Testis (tissue), 3 donors: Measurements from ENCODE around the gene ZNF330. TPM values are rescaled to one million over a fixed set of nuclear protein-coding genes. Genes with fewer than 3 reads are reported as not detected.

Source experiments
- DNase-seq: peaks from one replicate; pipeline ENCODE4 v3.0.0-alpha.2; 2019
- H3K27ac ChIP-seq, 2 donors: fragments of 200-600 bp; sonication (generic); one replicate each; pipeline ENCODE4 v1.5.1; 2019
- H3K27me3 ChIP-seq: fragments of 200-600 bp; sonication (generic); one replicate; pipeline ENCODE4 v1.5.1; 2019
- H3K36me3 ChIP-seq: fragments of 200-600 bp; sonication (generic); one replicate; pipeline ENCODE4 v1.5.1; 2017; ENCODE audit warnings: low read depth; ENCODE audit errors: missing control alignments
- H3K4me1 ChIP-seq: fragments of 200-600 bp; sonication (generic); one replicate; pipeline ENCODE4 v1.5.1; 2019
- H3K4me3 ChIP-seq, 2 donors: fragments of 200-600 bp; sonication (generic); one replicate each; pipeline ENCODE4 v1.5.1; 2017 to 2019
- H3K9me3 ChIP-seq: fragments of 200-600 bp; sonication (generic); one replicate; pipeline ENCODE4 v1.5.1; 2017
- POLR2A ChIP-seq: fragments of 450-650 bp; IDR thresholded peaks from one replicate; pipeline ENCODE4 v1.6.1; 2017; ENCODE audit warnings: antibody characterized with exemption, mild to moderate bottlenecking, moderate library complexity
- WGBS, 2 donors: methylation state at CpG; one replicate each; pipeline ENCODE4 v1.1.5; 2018; 5-methylcytosine and 5-hydroxymethylcytosine counted together
- intact Hi-C: fragments of 100-400 bp; cut with DNase I; formaldehyde crosslinking; loops from one replicate; pipeline ENCODE4 v1.15.1; 2023; ENCODE audit warnings: low total_unique reads
- polyA plus RNA-seq: library from polyadenylated mRNA; stranded (reverse); fragments of 350-450 nt; fragmentation: Illumina TruSeq; extraction: RNeasy Lipid Tissue Mini Kit (QIAGEN cat#74804); gene quantifications from one replicate; pipeline ENCODE4 v1.2.3, GENCODE V29; 2014; ENCODE audit warnings: low read depth, low replicate concordance; ENCODE audit not compliant: insufficient read depth
- total RNA-seq, 2 donors: library from RNA; depleted of rRNA; stranded (reverse); fragments of >200 nt; gene quantifications; one replicate each; pipeline ENCODE4 v1.2.3, GENCODE V29; 2016
- TF ChIP-seq, protein P1 (sequence below), 3 experiments: fragments of 450-650 bp in 2 of 3; fragments of 200-600 bp in 1 of 3; sonication (generic) in 1 of 3; IDR thresholded peaks; one replicate each; pipeline ENCODE4 v1.5.1; 2016 to 2019; ENCODE audit warnings: antibody characterized with exemption in 3 of 3, mild to moderate bottlenecking in 2 of 3, moderate library complexity in 1 of 3

Gene ZNF330
- total and polyA plus RNA-seq, 3 donors from 2014 or later: 20.6 to 42.0 (median 22.8) TPM

- Histone ChIP-seq H3K36me3 (no peaks in the 10 kb centered on the region), H3K4me3 (no peak overlapping the region), H3K27me3 (no peaks in the 10 kb centered on the region), H3K9me3 (no peaks in the 10 kb centered on the region), H3K4me1 (no peaks in the 10 kb centered on the region), H3K27ac (no peak overlapping the region)
- no peak for TF ChIP-seq POLR2A
- TF ChIP-seq, protein P1, sequence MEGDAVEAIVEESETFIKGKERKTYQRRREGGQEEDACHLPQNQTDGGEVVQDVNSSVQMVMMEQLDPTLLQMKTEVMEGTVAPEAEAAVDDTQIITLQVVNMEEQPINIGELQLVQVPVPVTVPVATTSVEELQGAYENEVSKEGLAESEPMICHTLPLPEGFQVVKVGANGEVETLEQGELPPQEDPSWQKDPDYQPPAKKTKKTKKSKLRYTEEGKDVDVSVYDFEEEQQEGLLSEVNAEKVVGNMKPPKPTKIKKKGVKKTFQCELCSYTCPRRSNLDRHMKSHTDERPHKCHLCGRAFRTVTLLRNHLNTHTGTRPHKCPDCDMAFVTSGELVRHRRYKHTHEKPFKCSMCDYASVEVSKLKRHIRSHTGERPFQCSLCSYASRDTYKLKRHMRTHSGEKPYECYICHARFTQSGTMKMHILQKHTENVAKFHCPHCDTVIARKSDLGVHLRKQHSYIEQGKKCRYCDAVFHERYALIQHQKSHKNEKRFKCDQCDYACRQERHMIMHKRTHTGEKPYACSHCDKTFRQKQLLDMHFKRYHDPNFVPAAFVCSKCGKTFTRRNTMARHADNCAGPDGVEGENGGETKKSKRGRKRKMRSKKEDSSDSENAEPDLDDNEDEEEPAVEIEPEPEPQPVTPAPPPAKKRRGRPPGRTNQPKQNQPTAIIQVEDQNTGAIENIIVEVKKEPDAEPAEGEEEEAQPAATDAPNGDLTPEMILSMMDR (IDR thresholded peaks at IDR 0.05): no peak
- WGBS, 2 donors: 76 to 77% methylated on average over 1 of the region's 1 CpG
- intact Hi-C loops: no loop called here
- no peak for DNase-seq
These were observed 24.3 kb upstream of the ZNF330 start for GRCh38 chr4:141196227-141196933.

DNA sequence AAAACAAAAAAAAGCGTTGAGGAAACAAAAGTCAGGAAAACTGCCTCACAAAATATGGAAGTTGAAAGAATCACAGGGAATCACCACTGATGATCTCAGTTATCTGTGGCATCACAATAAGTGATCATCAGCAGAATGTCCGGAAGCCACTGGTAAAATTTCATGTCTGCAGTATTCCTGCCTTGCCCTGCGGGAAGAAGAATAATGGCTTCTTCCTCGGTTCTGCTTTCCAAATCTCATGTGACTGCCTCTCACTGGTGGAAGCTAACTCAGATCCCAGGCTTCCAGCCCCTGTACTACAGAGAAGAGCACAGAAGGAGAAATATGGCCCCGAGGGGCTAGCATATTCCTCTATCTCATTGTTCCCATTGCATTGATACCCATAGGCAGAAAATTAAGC is 12.7 kb upstream of the ZNF330 start:
- H3K27ac ChIP-seq: no peak overlapping the region
- TF ChIP-seq, protein P1 (IDR thresholded peaks at IDR 0.05): no peak
- TF ChIP-seq POLR2A: no peak
- no peaks in the 10 kb centered on the region for H3K4me1 ChIP-seq
- no peaks in the 10 kb centered on the region for H3K27me3 ChIP-seq
- H3K4me3 ChIP-seq: no peak overlapping the region
- 59 to 81% methylated on average over 5 of the region's 5 CpGs for WGBS, 2 donors
- DNase-seq: no peak
- H3K36me3 ChIP-seq: no peaks in the 10 kb centered on the region
- intact Hi-C loops: no loop called here
- H3K9me3 ChIP-seq: no peaks in the 10 kb centered on the region

GRCh38 chr4:141210168-141210567 is 10.5 kb upstream of the ZNF330 start:
- 87 to 89% methylated on average over 3 of the region's 3 CpGs for WGBS, 2 donors
- no peak for TF ChIP-seq POLR2A
- TF ChIP-seq, protein P1 (IDR thresholded peaks at IDR 0.05): no peak
- H3K36me3 ChIP-seq: no peaks in the 10 kb centered on the region
- DNase-seq: no peak
- intact Hi-C loops: no loop called here
- H3K27ac ChIP-seq: no peak overlapping the region
- H3K9me3 ChIP-seq: no peaks in the 10 kb centered on the region
- H3K27me3 ChIP-seq: no peaks in the 10 kb centered on the region
- H3K4me1 ChIP-seq: no peaks in the 10 kb centered on the region
- no peak overlapping the region for H3K4me3 ChIP-seq

GRCh38 chr4:141213550-141213991 is 7.1 kb upstream of the ZNF330 start:
- H3K4me1 ChIP-seq: no peaks in the 10 kb centered on the region
- intact Hi-C loops: no loop called here
- H3K27ac ChIP-seq: no peak overlapping the region
- no peaks in the 10 kb centered on the region for H3K27me3 ChIP-seq
- WGBS, 2 donors: 76% methylated on average over 25 of the region's 26 CpGs; no CpG with 5 or more reads in 1 of the 2 donors
- peak overlapping the region in 1 of 2 donors; percentile 9 for H3K4me3 ChIP-seq
- TF ChIP-seq, protein P1 (IDR thresholded peaks at IDR 0.05): no peak
- no peak for TF ChIP-seq POLR2A
- H3K36me3 ChIP-seq: no peaks in the 10 kb centered on the region
- no peak for DNase-seq
- H3K9me3 ChIP-seq: no peaks in the 10 kb centered on the region

DNA sequence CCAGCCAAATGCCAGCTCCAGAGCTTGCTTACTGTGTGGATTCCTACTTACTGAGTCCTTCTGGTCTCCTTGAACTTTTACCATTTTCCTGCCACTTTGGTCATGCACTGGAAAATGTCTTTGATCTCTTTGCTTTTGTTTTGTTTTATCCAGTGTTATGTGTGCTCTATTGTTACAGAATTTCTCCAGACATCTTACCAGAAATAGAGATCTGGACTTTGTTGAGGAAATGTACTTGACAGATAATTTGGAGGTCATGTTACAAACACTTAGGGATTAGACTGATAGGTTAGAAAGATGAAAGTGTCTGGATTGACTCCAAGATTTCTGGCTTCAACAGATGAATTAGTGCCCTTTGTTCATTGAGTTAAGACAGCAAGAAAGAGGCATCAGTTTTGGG is 5.7 kb upstream of the ZNF330 start:
- no peak for TF ChIP-seq POLR2A
- TF ChIP-seq, protein P1 (IDR thresholded peaks at IDR 0.05): no peak
- DNase-seq: no peak
- no peaks in the 10 kb centered on the region for H3K27me3 ChIP-seq
- intact Hi-C loops: no loop called here
- H3K4me3 ChIP-seq: no peak overlapping the region
- H3K27ac ChIP-seq: no peak overlapping the region
- H3K9me3 ChIP-seq: no peaks in the 10 kb centered on the region
- H3K4me1 ChIP-seq: no peaks in the 10 kb centered on the region
- H3K36me3 ChIP-seq: no peaks in the 10 kb centered on the region
